HCT116 (cell line): ENCODE data around the gene CIROP.

Experiments used
- CBX3 ChIP-seq: IDR thresholded peaks from 2 replicates; pipeline ENCODE4 v1.6.1; 2012; ENCODE audit warnings: low read depth
- EZH2 ChIP-seq: fragments of 200-600 bp; sonication (generic); IDR thresholded peaks from 2 replicates; pipeline ENCODE4 v1.6.1; 2017; ENCODE audit warnings: antibody characterized with exemption, mixed run types
- EZH2phosphoT487 ChIP-seq: fragments of 200-600 bp; IDR thresholded peaks from 2 replicates; pipeline ENCODE4 v1.6.1; 2018; ENCODE audit warnings: antibody characterized with exemption, borderline replicate concordance
- POLR2A ChIP-seq: IDR thresholded peaks from 2 replicates; pipeline ENCODE4 v1.7.0; 2011; ENCODE audit warnings: borderline replicate concordance; ENCODE audit not compliant: insufficient read depth, insufficient read length; ENCODE audit errors: extremely low read depth
- SIN3A ChIP-seq: IDR thresholded peaks from 2 replicates; pipeline ENCODE4 v1.6.1; 2012; ENCODE audit warnings: low read depth
- YY1 ChIP-seq: IDR thresholded peaks from 2 replicates; pipeline ENCODE4 v1.6.1; 2011; ENCODE audit warnings: low read length, low read depth, moderate library complexity, mild to moderate bottlenecking; ENCODE audit not compliant: insufficient replicate concordance; ENCODE audit errors: extremely low read depth
- TF ChIP-seq, protein P1 (sequence below), 3 experiments: fragments of 200-600 bp in 1 of 3; sonication (generic) in 1 of 3; IDR thresholded peaks in 2 of 3; conservative IDR thresholded peaks in 1 of 3; 2 replicates each; pipeline ENCODE4 v1.5.1; 2012 to 2017; ENCODE audit warnings: low read depth in 2 of 3, low read length in 2 of 3, antibody characterized with exemption in 1 of 3, borderline replicate concordance in 1 of 3, control low read depth in 1 of 3, mild to moderate bottlenecking in 1 of 3, mixed read lengths in 1 of 3, mixed run types in 1 of 3, moderate library complexity in 1 of 3; ENCODE audit not compliant: insufficient read depth in 1 of 3
- TF ChIP-seq, protein P2 (sequence below): IDR thresholded peaks from 2 replicates; pipeline ENCODE4 v1.6.1; 2012

- TF ChIP-seq CBX3 (no peak), POLR2A (no peak), EZH2 (no peak), YY1 (no peak), EZH2phosphoT487 (no peak), SIN3A (no peak)
- TF ChIP-seq, protein P1, sequence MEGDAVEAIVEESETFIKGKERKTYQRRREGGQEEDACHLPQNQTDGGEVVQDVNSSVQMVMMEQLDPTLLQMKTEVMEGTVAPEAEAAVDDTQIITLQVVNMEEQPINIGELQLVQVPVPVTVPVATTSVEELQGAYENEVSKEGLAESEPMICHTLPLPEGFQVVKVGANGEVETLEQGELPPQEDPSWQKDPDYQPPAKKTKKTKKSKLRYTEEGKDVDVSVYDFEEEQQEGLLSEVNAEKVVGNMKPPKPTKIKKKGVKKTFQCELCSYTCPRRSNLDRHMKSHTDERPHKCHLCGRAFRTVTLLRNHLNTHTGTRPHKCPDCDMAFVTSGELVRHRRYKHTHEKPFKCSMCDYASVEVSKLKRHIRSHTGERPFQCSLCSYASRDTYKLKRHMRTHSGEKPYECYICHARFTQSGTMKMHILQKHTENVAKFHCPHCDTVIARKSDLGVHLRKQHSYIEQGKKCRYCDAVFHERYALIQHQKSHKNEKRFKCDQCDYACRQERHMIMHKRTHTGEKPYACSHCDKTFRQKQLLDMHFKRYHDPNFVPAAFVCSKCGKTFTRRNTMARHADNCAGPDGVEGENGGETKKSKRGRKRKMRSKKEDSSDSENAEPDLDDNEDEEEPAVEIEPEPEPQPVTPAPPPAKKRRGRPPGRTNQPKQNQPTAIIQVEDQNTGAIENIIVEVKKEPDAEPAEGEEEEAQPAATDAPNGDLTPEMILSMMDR (IDR thresholded peaks at IDR 0.05 in 2 of 3, conservative IDR thresholded peaks at IDR 0.05 in 1 of 3; ENCODE audit: borderline replicate concordance in 1 of 3, insufficient read depth in 1 of 3, low read depth in 2 of 3, low read length in 2 of 3), result no peak
- TF ChIP-seq, protein P2, sequence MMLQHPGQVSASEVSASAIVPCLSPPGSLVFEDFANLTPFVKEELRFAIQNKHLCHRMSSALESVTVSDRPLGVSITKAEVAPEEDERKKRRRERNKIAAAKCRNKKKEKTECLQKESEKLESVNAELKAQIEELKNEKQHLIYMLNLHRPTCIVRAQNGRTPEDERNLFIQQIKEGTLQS, result no peak
Observed at GRCh38 chr14:23132970-23133369, 28.2 kb upstream of the CIROP start.
